Liver (tissue), 3 donors: ENCODE measurements around the gene UBALD2.

ENCODE experiments used
- EGR1 ChIP-seq, 2 donors: IDR thresholded peaks; 2 replicates each; pipeline ENCODE4 v1.6.1; 2016 to 2018; ENCODE audit warnings: antibody characterized with exemption in 2 of 2, low read depth in 2 of 2
- JUND ChIP-seq, 2 donors: IDR thresholded peaks; 2 replicates each; pipeline ENCODE4 v1.6.1; 2016; ENCODE audit warnings: antibody characterized with exemption in 2 of 2
- RAD21 ChIP-seq, 2 donors: IDR thresholded peaks; 2 replicates each; pipeline ENCODE4 v1.6.1; 2016; ENCODE audit warnings: antibody characterized with exemption in 2 of 2, mild to moderate bottlenecking in 2 of 2
- TAF1 ChIP-seq: conservative IDR thresholded peaks from 2 replicates; pipeline ENCODE4 v1.6.1; 2016; ENCODE audit warnings: antibody characterized with exemption, mild to moderate bottlenecking
- YY1 ChIP-seq: IDR thresholded peaks from 2 replicates; pipeline ENCODE4 v1.6.1; 2016; ENCODE audit warnings: antibody characterized with exemption, mild to moderate bottlenecking
- TF ChIP-seq, protein P1 (sequence below): fragments of 150-350 bp; IDR thresholded peaks from 2 replicates; pipeline ENCODE4 v1.5.1; 2017; ENCODE audit warnings: improper control_type of control experiment, low read depth, low read length; ENCODE audit not compliant: missing input control
- TF ChIP-seq, protein P2 (sequence below): IDR thresholded peaks from 2 replicates; pipeline ENCODE4 v1.6.1; 2016; ENCODE audit warnings: antibody characterized with exemption
- TF ChIP-seq, protein P3 (sequence below): IDR thresholded peaks from 2 replicates; pipeline ENCODE4 v1.6.1; 2016; ENCODE audit warnings: antibody characterized with exemption
- TF ChIP-seq, protein P4 (sequence below): IDR thresholded peaks from 2 replicates; pipeline ENCODE4 v1.6.1; 2016; ENCODE audit warnings: antibody characterized with exemption
- TF ChIP-seq, protein P5 (sequence below): IDR thresholded peaks from 2 replicates; pipeline ENCODE4 v1.6.1; 2016; ENCODE audit warnings: antibody characterized with exemption, mild to moderate bottlenecking
- donor health status: healthy.
- donor health status: healthy.

DNA sequence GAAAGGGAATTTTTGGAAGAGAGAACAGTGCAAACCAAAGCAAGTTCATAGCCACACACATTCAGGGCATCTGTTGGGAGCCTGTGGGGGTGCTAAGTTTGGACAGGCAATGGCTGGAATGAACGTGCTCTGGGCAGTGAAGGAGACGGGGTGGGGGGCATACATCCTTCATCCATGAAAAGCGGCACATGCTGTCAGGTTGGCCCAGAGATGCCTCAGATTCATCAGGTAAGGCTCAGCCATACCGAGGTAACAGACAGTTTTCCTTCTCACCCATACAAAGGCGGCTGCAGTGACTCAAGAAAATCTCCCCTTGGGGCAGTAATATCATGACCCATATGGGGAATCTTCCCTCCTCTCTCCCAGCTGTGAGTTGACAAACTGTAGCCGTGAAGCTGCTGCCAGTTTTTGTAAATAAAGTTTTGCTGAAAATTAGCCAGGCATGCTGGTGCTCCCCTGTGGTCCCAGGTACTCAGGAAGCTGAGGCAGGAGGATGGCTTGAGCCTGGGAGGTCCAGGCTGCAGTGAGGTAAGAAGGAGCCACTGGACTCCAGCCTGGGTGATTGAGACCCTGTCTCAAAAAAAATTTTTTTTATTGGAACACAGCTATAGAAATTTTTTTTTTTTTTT lies 9.2 kb upstream of the UBALD2 start:
- TF ChIP-seq, protein P1, sequence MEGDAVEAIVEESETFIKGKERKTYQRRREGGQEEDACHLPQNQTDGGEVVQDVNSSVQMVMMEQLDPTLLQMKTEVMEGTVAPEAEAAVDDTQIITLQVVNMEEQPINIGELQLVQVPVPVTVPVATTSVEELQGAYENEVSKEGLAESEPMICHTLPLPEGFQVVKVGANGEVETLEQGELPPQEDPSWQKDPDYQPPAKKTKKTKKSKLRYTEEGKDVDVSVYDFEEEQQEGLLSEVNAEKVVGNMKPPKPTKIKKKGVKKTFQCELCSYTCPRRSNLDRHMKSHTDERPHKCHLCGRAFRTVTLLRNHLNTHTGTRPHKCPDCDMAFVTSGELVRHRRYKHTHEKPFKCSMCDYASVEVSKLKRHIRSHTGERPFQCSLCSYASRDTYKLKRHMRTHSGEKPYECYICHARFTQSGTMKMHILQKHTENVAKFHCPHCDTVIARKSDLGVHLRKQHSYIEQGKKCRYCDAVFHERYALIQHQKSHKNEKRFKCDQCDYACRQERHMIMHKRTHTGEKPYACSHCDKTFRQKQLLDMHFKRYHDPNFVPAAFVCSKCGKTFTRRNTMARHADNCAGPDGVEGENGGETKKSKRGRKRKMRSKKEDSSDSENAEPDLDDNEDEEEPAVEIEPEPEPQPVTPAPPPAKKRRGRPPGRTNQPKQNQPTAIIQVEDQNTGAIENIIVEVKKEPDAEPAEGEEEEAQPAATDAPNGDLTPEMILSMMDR: no peak
- TF ChIP-seq, protein P2, sequence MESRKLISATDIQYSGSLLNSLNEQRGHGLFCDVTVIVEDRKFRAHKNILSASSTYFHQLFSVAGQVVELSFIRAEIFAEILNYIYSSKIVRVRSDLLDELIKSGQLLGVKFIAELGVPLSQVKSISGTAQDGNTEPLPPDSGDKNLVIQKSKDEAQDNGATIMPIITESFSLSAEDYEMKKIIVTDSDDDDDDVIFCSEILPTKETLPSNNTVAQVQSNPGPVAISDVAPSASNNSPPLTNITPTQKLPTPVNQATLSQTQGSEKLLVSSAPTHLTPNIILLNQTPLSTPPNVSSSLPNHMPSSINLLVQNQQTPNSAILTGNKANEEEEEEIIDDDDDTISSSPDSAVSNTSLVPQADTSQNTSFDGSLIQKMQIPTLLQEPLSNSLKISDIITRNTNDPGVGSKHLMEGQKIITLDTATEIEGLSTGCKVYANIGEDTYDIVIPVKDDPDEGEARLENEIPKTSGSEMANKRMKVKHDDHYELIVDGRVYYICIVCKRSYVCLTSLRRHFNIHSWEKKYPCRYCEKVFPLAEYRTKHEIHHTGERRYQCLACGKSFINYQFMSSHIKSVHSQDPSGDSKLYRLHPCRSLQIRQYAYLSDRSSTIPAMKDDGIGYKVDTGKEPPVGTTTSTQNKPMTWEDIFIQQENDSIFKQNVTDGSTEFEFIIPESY: no peak
- TF ChIP-seq RAD21 (IDR thresholded peaks at IDR 0.05): no peak
- no peak for TF ChIP-seq YY1
- TF ChIP-seq, protein P3, sequence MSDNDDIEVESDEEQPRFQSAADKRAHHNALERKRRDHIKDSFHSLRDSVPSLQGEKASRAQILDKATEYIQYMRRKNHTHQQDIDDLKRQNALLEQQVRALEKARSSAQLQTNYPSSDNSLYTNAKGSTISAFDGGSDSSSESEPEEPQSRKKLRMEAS: no peak
- no peak for TF ChIP-seq TAF1
- no peak for TF ChIP-seq JUND (IDR thresholded peaks at IDR 0.05)
- no peak for TF ChIP-seq EGR1 (IDR thresholded peaks at IDR 0.05; ENCODE audit: low read depth in 2 of 2)
- TF ChIP-seq, protein P4, sequence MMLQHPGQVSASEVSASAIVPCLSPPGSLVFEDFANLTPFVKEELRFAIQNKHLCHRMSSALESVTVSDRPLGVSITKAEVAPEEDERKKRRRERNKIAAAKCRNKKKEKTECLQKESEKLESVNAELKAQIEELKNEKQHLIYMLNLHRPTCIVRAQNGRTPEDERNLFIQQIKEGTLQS: no peak
- TF ChIP-seq, protein P5, sequence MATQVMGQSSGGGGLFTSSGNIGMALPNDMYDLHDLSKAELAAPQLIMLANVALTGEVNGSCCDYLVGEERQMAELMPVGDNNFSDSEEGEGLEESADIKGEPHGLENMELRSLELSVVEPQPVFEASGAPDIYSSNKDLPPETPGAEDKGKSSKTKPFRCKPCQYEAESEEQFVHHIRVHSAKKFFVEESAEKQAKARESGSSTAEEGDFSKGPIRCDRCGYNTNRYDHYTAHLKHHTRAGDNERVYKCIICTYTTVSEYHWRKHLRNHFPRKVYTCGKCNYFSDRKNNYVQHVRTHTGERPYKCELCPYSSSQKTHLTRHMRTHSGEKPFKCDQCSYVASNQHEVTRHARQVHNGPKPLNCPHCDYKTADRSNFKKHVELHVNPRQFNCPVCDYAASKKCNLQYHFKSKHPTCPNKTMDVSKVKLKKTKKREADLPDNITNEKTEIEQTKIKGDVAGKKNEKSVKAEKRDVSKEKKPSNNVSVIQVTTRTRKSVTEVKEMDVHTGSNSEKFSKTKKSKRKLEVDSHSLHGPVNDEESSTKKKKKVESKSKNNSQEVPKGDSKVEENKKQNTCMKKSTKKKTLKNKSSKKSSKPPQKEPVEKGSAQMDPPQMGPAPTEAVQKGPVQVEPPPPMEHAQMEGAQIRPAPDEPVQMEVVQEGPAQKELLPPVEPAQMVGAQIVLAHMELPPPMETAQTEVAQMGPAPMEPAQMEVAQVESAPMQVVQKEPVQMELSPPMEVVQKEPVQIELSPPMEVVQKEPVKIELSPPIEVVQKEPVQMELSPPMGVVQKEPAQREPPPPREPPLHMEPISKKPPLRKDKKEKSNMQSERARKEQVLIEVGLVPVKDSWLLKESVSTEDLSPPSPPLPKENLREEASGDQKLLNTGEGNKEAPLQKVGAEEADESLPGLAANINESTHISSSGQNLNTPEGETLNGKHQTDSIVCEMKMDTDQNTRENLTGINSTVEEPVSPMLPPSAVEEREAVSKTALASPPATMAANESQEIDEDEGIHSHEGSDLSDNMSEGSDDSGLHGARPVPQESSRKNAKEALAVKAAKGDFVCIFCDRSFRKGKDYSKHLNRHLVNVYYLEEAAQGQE: no peak
